NCI-H1436 treated with DMSO at 0.1 percent for 48 hours (cell line): ENCODE measurements around the gene CEP131.

ENCODE experiments used
- DNase-seq: peaks from one replicate; lab custom pipeline; 2025; lab: John Stamatoyannopoulos, UW

The CEP131 gene

GRCh38 chr17:81187120-81187519, 35.6 kb downstream of the CEP131 start:
- DNase-seq = no peak

DNA sequence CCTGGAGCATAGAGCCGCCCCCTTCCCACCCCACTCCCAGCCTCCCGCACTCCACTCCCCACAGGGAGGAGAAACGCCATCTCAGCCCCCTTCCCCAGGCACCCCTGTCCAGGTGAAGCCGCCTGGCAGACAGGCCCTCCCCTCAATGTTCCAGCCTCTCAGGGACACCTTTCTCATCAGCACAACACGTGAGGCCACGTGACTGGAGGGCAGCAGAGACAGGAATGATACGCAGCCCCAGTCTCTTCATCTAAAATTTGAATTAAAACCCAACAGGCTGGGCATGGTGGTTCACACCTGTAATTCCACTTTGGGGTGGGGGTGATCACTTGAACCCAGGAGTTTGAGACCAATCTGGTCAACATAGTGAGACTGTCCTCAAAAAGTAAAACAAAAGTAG, 36.6 kb downstream of the CEP131 start:
- no peak for DNase-seq

DNA sequence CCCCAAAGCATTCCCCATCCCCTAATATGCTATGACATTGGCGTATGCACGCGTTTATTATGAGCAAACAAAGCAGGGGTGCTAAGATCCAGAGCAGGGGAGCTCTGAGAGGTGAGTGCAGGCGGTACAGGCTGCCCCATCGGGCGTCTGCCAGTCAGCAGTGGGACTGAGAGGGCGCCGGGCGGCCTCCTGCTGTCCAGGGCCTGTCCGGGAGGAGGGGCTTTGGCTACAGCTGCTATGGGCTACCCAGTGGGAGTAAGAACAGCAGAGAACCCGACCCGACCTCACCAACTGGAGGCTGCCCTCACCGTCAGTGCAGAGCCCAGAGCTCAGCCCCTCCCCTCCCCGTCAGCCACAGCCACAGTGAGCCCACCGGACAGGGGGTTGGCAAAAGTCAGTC, 38.2 kb downstream of the CEP131 start:
- DNase-seq = no peak

DNA sequence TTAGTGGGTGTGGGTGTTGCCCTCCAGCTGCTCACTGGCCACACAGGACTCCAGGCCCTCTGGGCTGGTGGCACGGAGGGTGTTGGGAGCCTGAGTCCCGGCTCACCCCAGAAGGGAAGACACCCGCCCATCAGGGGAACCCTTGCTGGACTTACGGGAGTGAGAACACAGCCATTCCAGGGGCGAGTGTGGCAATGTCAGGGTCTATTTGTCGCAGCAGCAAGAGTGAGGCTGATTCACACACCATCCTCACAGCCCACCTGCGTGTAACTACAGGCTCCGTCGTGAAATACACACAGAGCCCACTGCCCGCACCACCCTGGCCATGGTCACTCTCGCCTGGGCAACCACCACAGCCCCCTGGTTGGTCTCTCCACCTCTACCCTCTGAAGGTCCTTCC, 39.0 kb downstream of the CEP131 start:
- no peak for DNase-seq

GRCh38 chr17:81183316-81183715, 39.4 kb downstream of the CEP131 start:
- no peak for DNase-seq

- no peak for DNase-seq
Measured at GRCh38 chr17:81182596-81182995, 40.2 kb downstream of the CEP131 start.

DNA sequence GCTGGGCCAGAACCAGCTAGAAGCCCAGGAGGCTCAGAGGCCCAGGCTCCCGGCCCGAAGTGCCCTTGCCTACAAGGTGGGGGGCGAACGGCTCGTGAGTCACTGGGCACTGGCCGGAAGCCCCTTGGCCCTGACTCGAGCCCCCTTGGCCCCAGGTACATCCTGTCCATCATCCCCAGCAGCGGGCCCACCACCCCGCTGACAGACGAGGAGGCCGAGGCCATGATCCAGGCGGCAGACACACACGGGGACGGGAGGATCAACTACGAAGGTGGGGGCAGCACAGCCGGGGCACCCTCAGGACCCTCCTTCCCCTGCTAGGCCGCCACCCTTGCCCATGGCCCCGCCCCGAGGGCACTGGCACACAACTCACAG, 41.0 kb downstream of the CEP131 start:
- DNase-seq = no peak

DNA sequence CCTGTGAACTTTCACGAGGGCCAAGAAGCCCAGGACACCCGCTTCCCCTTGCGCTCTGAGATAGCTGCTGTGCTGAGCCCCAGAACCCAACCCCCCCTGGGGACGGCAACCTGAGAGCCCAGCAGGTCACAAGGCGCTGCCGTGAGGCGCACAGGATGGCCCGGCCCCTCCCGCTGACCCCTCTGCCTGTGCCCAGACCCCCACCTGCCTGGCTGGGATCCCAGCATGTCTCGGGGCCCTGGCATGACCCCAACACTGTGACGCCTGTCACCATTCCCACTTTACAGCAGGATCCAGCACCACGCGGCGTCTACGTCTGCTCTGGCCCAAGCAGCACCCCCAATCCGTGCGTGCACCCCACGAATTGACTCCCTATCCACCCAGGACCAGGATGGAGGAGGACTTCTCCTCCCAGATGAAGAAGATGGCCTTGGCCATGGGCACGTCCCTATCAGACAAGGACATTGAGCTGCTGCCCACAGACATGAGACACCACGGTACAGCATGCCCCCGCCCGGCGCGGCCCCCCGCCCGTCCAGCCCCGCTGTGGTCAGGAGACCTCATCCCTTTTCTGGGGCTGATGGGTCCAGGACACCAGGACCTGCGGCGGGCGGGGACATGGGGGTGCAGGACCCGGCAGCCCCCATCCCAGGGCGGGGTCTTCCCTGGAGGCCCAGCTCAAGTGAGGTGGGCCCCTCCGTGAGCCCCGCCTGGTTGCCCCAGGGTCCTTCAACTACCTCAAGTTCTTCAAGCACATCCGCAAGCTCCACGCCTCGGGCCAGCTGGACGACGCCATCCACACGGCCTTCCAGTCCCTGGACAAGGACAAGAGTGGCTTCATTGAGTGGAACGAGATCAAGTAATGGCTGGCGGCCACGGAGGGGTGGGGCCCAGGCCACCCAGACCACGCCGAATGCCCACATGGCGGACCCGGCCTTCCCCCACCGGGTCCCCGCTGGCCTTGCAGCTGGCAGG, 41.6 kb downstream of the CEP131 start:
- no peak for DNase-seq

GRCh38 chr17:81179861-81180260, 42.9 kb downstream of the CEP131 start:
- no peak for DNase-seq

GRCh38 chr17:81179220-81179619, 43.5 kb downstream of the CEP131 start:
- no peak for DNase-seq

GRCh38 chr17:81178136-81179091, 44.4 kb downstream of the CEP131 start:
- DNase-seq = no peak

- DNase-seq = no peak
Measured at GRCh38 chr17:81176666-81177065, 46.1 kb downstream of the CEP131 start.

GRCh38 chr17:81173762-81174155, 49.0 kb downstream of the CEP131 start:
- no peak for DNase-seq

GRCh38 chr17:81173052-81173761, 49.6 kb downstream of the CEP131 start:
- DNase-seq = no peak

- no peak for DNase-seq
Measured at GRCh38 chr17:81171941-81172340, 50.8 kb downstream of the CEP131 start.

- DNase-seq = no peak
Measured at GRCh38 chr17:81170727-81171494, 51.9 kb downstream of the CEP131 start.

- no peak for DNase-seq
Measured at GRCh38 chr17:81169870-81170309, 52.9 kb downstream of the CEP131 start.

- DNase-seq = no peak
Measured at GRCh38 chr17:81167638-81168037, 55.1 kb downstream of the CEP131 start.

- DNase-seq = no peak
Measured at GRCh38 chr17:81167194-81167524, 55.6 kb downstream of the CEP131 start.

DNA sequence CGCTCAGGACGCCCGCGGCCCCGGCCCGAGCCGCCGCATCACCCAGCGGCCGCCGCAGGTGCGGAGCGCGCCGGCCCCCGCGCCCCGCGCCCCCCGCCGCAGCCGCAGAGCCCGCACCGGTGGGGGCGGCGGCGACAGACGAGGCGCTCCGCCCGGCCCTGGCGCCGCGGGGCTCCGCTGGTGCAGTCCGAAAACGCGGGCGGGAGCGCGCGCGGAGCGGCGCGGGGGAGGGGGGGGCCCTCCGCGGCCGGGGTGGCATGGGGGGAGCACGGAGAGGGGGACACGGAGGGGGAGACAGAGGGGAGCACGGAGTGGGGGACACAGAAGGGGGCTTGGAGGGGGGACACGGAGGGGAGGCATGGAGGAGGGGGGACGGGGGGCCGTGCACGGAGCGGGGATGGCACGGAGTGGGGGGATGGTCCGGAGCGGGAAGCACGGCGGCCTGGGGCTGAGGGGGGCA, 56.7 kb downstream of the CEP131 start, which contains the start of gene AATK:
Gene AATK, minus strand, starts transcription at position 189 of the 460 bp plus-strand sequence. CDS start 229 bp downstream, outside the sequence.
- no peak for DNase-seq
